ENCODE data around the gene LRRC36. TPM values are rescaled to one million over a fixed set of nuclear protein-coding genes. Genes with fewer than 3 reads are reported as not detected.
"Not testable (repeated sequence)": the region's sequence is repeated elsewhere in the genome, so short reads cannot be mapped to it uniquely, and the experiment has no call there.

The LRRC36 gene
- polyA plus RNA-seq, 1 donor (not counting 4 experiments of a cell fraction or from before 2014, with no cell fraction given), result not detected

- no peak overlapping the region for H3K4me3 ChIP-seq (ENCODE audit: control insufficient read depth in 2 of 3, extremely low read depth in 1 of 3, insufficient read depth in 2 of 3, low read depth in 1 of 3, low read length in 3 of 3)
- H3K9me3 ChIP-seq (ENCODE audit: control insufficient read depth, low read depth, low read length), result no peaks in the 10 kb centered on the region
- H3K27me3 ChIP-seq (ENCODE audit: control insufficient read depth, extremely low read depth, insufficient read depth, low read length), result no peaks in the 10 kb centered on the region
- no peaks in the 10 kb centered on the region for H4K20me1 ChIP-seq (ENCODE audit: control insufficient read depth, extremely low read depth, insufficient read depth, low read length)
- dilution Hi-C loops (cut with MboI; ENCODE audit: extremely low pct_ligation_motif_present, low sequenced_read_pairs), result no loop called here
- no peak overlapping the region for H3K9ac ChIP-seq (ENCODE audit: control insufficient read depth, extremely low read depth, insufficient read depth, low read length)
- H3K79me2 ChIP-seq (ENCODE audit: control insufficient read depth, insufficient read depth, low read length), result no peaks in the 10 kb centered on the region
- H3K4me1 ChIP-seq (ENCODE audit: control insufficient read depth, extremely low read depth, insufficient read depth, low read length), result no peaks in the 10 kb centered on the region
- H3K4me2 ChIP-seq (ENCODE audit: control insufficient read depth, extremely low read depth, insufficient read depth, low read depth, low read length), result no peak overlapping the region
- TF ChIP-seq, protein P1, sequence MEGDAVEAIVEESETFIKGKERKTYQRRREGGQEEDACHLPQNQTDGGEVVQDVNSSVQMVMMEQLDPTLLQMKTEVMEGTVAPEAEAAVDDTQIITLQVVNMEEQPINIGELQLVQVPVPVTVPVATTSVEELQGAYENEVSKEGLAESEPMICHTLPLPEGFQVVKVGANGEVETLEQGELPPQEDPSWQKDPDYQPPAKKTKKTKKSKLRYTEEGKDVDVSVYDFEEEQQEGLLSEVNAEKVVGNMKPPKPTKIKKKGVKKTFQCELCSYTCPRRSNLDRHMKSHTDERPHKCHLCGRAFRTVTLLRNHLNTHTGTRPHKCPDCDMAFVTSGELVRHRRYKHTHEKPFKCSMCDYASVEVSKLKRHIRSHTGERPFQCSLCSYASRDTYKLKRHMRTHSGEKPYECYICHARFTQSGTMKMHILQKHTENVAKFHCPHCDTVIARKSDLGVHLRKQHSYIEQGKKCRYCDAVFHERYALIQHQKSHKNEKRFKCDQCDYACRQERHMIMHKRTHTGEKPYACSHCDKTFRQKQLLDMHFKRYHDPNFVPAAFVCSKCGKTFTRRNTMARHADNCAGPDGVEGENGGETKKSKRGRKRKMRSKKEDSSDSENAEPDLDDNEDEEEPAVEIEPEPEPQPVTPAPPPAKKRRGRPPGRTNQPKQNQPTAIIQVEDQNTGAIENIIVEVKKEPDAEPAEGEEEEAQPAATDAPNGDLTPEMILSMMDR (optimal IDR thresholded peaks at IDR 0.05 in 1 of 3, IDR thresholded peaks at IDR 0.05 in 1 of 3, conservative IDR thresholded peaks at IDR 0.05 in 1 of 3; ENCODE audit: extremely low read depth in 1 of 3, insufficient read depth in 2 of 3, low read length in 3 of 3), result peak in 2 of 3 experiments; percentile 36 to 44
- TF ChIP-seq EZH2 (IDR thresholded peaks at IDR 0.05; ENCODE audit: low read length), result no peak
- FAIRE-seq (no peak), DNase-seq (ENCODE audit: low read depth, low spot score) (peak; percentile 1)
- H3K36me3 ChIP-seq (ENCODE audit: control insufficient read depth in 2 of 2, extremely low read depth in 1 of 2, insufficient read depth in 2 of 2, low read length in 2 of 2), result no peaks in the 10 kb centered on the region
- no peaks in the 10 kb centered on the region for H3K9me1 ChIP-seq (ENCODE audit: control insufficient read depth, extremely low read depth, insufficient read depth, low read length)
- H3K27ac ChIP-seq (ENCODE audit: control insufficient read depth, insufficient read depth, low read length), result no peak overlapping the region
- no peak overlapping the region for H2AFZ ChIP-seq (ENCODE audit: control insufficient read depth, low read length)
These were observed 22.6 kb downstream of the LRRC36 start for GRCh38 chr16:67349172-67349571.

DNA sequence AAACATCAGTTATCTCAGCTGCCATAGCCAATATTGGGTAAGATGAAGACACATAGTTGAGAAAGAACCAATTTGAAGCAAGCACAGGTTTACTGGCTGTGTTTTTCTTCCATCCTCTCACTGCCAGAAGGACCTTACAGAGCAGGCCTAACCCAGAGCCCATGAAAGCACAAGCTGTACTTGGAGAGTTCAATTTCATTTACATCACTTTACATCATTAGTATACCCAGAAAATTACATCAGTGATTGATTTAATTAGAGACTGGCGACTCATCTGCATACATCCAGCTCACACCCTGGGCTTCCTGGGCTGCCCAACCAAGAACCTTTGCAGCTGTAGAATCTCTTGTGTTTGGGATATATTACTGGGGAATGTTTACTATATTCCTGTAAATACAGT, 23.7 kb downstream of the LRRC36 start:
- no peaks in the 10 kb centered on the region for H3K27me3 ChIP-seq (ENCODE audit: control insufficient read depth, extremely low read depth, insufficient read depth, low read length)
- H3K79me2 ChIP-seq (ENCODE audit: control insufficient read depth, insufficient read depth, low read length), result no peaks in the 10 kb centered on the region
- no peaks in the 10 kb centered on the region for H3K9me3 ChIP-seq (ENCODE audit: control insufficient read depth, low read depth, low read length)
- no peak overlapping the region for H2AFZ ChIP-seq (ENCODE audit: control insufficient read depth, low read length)
- no peak overlapping the region for H3K4me2 ChIP-seq (ENCODE audit: control insufficient read depth, extremely low read depth, insufficient read depth, low read depth, low read length)
- FAIRE-seq (no peak), DNase-seq (ENCODE audit: low read depth, low spot score) (no peak)
- no peak overlapping the region for H3K9ac ChIP-seq (ENCODE audit: control insufficient read depth, extremely low read depth, insufficient read depth, low read length)
- no peak overlapping the region for H3K27ac ChIP-seq (ENCODE audit: control insufficient read depth, insufficient read depth, low read length)
- no peaks in the 10 kb centered on the region for H3K9me1 ChIP-seq (ENCODE audit: control insufficient read depth, extremely low read depth, insufficient read depth, low read length)
- no peaks in the 10 kb centered on the region for H4K20me1 ChIP-seq (ENCODE audit: control insufficient read depth, extremely low read depth, insufficient read depth, low read length)
- H3K36me3 ChIP-seq (ENCODE audit: control insufficient read depth in 2 of 2, extremely low read depth in 1 of 2, insufficient read depth in 2 of 2, low read length in 2 of 2), result no peaks in the 10 kb centered on the region
- H3K4me3 ChIP-seq (ENCODE audit: control insufficient read depth in 2 of 3, extremely low read depth in 1 of 3, insufficient read depth in 2 of 3, low read depth in 1 of 3, low read length in 3 of 3), result no peak overlapping the region
- dilution Hi-C loops (cut with MboI; ENCODE audit: extremely low pct_ligation_motif_present, low sequenced_read_pairs), result no loop called here
- TF ChIP-seq EZH2 (IDR thresholded peaks at IDR 0.05; ENCODE audit: low read length), result no peak
- TF ChIP-seq, protein P1 (optimal IDR thresholded peaks at IDR 0.05 in 1 of 3, IDR thresholded peaks at IDR 0.05 in 1 of 3, conservative IDR thresholded peaks at IDR 0.05 in 1 of 3; ENCODE audit: extremely low read depth in 1 of 3, insufficient read depth in 2 of 3, low read length in 3 of 3), result no peak
- H3K4me1 ChIP-seq (ENCODE audit: control insufficient read depth, extremely low read depth, insufficient read depth, low read length), result no peaks in the 10 kb centered on the region

GRCh38 chr16:67352463-67352862, 25.8 kb downstream of the LRRC36 start:
- H3K27me3 ChIP-seq (ENCODE audit: control insufficient read depth, extremely low read depth, insufficient read depth, low read length); dilution Hi-C loops (cut with MboI; ENCODE audit: extremely low pct_ligation_motif_present, low sequenced_read_pairs); H3K9me3 ChIP-seq (ENCODE audit: control insufficient read depth, low read depth, low read length); H3K9me1 ChIP-seq (ENCODE audit: control insufficient read depth, extremely low read depth, insufficient read depth, low read length); H3K4me2 ChIP-seq (ENCODE audit: control insufficient read depth, extremely low read depth, insufficient read depth, low read depth, low read length); H3K36me3 ChIP-seq (ENCODE audit: control insufficient read depth in 2 of 2, extremely low read depth in 1 of 2, insufficient read depth in 2 of 2, low read length in 2 of 2); H4K20me1 ChIP-seq (ENCODE audit: control insufficient read depth, extremely low read depth, insufficient read depth, low read length); H3K9ac ChIP-seq (ENCODE audit: control insufficient read depth, extremely low read depth, insufficient read depth, low read length); H3K27ac ChIP-seq (ENCODE audit: control insufficient read depth, insufficient read depth, low read length); H3K4me1 ChIP-seq (ENCODE audit: control insufficient read depth, extremely low read depth, insufficient read depth, low read length); FAIRE-seq; DNase-seq (ENCODE audit: low read depth, low spot score); H2AFZ ChIP-seq (ENCODE audit: control insufficient read depth, low read length); H3K4me3 ChIP-seq (ENCODE audit: control insufficient read depth in 2 of 3, extremely low read depth in 1 of 3, insufficient read depth in 2 of 3, low read depth in 1 of 3, low read length in 3 of 3); H3K79me2 ChIP-seq (ENCODE audit: control insufficient read depth, insufficient read depth, low read length): not testable (repeated sequence)

All from keratinocyte (primary cell).